Astrocyte (in vitro differentiated cells and primary cell): Measurements from ENCODE around the gene GRIA1.

Experiments
- CTCF ChIP-seq: IDR thresholded peaks from 2 replicates; pipeline ENCODE4 v1.5.1; 2011; ENCODE audit warnings: low read depth, mild to moderate bottlenecking, inconsistent platforms, low read length, moderate library complexity; ENCODE audit not compliant: insufficient read depth
- EZH2 ChIP-seq: IDR thresholded peaks from 2 replicates; pipeline ENCODE4 v1.6.1; 2012; ENCODE audit warnings: mild to moderate bottlenecking, low read length, inconsistent platforms; ENCODE audit not compliant: insufficient read depth

GRCh38 chr5:153719324-153719723 is 228.9 kb downstream of the GRIA1 start:
- TF ChIP-seq CTCF, result no peak
- TF ChIP-seq EZH2, result no peak
